Stomach smooth muscle (tissue), 2 donors: Measurements from ENCODE around the gene PAH.

ENCODE experiments used
- H3K27ac ChIP-seq: one replicate; pipeline ENCODE4 v1.7.0; 2013; ENCODE audit warnings: mild to moderate bottlenecking, low read length, inconsistent platforms
- H3K27me3 ChIP-seq, 2 donors: one replicate each; pipeline ENCODE4 v1.7.0; 2013; ENCODE audit warnings: low read length in 2 of 2; ENCODE audit not compliant: insufficient read depth in 2 of 2, control insufficient read depth in 1 of 2
- H3K36me3 ChIP-seq, 2 donors: one replicate each; pipeline ENCODE4 v1.7.0; 2013; ENCODE audit warnings: low read length in 2 of 2; ENCODE audit not compliant: control insufficient read depth in 2 of 2, insufficient read depth in 2 of 2
- H3K4me1 ChIP-seq: one replicate; pipeline ENCODE4 v1.7.0; 2013; ENCODE audit warnings: low read length; ENCODE audit not compliant: control insufficient read depth, insufficient read depth
- H3K4me3 ChIP-seq, 2 donors: one replicate each; pipeline ENCODE4 v1.7.0; 2013; ENCODE audit warnings: low read length in 2 of 2
- H3K9ac ChIP-seq, 2 donors: one replicate each; pipeline ENCODE4 v1.7.0; 2013; ENCODE audit warnings: low read length in 2 of 2, mild to moderate bottlenecking in 1 of 2
- H3K9me3 ChIP-seq, 2 donors: one replicate each; pipeline ENCODE4 v1.7.0; 2013; ENCODE audit warnings: low read length in 2 of 2; ENCODE audit not compliant: control insufficient read depth in 2 of 2
- donor health status: healthy.
- donor health status: Pancreatic carcinoma.

The PAH gene

DNA sequence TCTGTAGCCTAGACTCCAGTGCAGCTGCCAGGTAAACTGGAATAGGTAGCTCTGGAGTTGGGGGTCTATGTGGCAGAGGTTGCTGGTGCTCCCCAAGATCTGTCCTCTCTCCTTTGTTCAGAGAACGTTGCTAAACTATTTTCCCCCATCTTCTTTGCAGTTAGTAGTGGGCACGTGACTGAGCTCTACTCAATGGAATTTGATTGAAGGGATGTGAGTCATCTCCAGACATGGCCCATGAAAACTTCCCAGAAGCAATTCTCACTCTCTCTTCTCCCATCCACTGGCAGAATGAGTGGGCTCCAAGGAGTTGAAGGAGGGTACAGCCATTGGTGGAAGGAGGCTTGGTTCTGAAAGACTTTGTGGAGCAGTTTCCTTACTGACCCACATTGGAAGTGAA lies 44.0 kb downstream of the PAH start:
- H3K9ac ChIP-seq, result no peak overlapping the region
- no peaks in the 10 kb centered on the region for H3K36me3 ChIP-seq
- no peaks in the 10 kb centered on the region for H3K9me3 ChIP-seq
- H3K4me3 ChIP-seq, result no peak overlapping the region
- H3K27me3 ChIP-seq, result no peaks in the 10 kb centered on the region
- no peak overlapping the region for H3K27ac ChIP-seq
- H3K4me1 ChIP-seq, result no peaks in the 10 kb centered on the region

DNA sequence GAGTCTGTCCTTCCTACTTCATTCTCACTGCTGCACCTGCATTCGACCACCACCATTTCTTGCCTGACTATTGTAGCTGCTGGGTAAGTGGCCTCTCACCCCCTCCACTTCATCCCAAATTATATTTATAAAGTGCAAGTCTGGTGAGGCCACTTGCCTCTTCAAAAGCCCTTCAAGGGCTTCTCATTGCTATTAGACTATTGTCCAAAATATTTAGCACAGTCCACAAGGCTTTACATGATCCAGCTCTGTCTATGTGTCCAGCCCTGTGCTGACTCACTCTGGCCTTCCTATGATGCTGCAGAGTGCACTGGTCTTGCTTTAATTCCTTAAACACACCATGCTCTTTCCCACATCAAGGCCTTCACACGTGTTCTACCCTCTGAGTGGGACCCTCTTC lies 46.0 kb downstream of the PAH start:
- Histone ChIP-seq H3K9me3 (no peaks in the 10 kb centered on the region), H3K4me1 (no peaks in the 10 kb centered on the region), H3K9ac (no peak overlapping the region), H3K27me3 (no peaks in the 10 kb centered on the region), H3K4me3 (no peak overlapping the region), H3K27ac (no peak overlapping the region), H3K36me3 (no peaks in the 10 kb centered on the region)

DNA sequence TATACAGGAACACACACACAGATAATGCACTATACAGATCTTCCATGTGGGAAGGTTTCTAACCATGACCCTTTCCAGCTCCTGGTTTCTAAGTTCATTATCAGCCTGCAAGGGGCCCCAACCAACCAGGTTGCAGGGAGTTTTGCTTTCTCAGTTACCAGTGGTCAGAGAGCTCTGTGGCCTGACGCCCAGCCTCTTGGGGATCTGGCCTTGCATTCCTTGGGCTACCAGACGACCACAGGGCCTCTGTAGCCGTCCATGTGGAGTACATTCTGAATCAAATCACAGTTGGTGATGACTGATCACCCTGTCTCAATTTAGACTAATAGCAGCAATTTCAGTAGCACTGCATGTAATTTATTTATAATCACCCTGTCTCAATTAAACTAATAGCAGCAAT lies 47.5 kb downstream of the PAH start:
- Histone ChIP-seq H3K4me1 (no peaks in the 10 kb centered on the region), H3K36me3 (no peaks in the 10 kb centered on the region), H3K27me3 (no peaks in the 10 kb centered on the region), H3K9me3 (no peaks in the 10 kb centered on the region), H3K27ac (no peak overlapping the region), H3K9ac (no peak overlapping the region), H3K4me3 (no peak overlapping the region)

DNA sequence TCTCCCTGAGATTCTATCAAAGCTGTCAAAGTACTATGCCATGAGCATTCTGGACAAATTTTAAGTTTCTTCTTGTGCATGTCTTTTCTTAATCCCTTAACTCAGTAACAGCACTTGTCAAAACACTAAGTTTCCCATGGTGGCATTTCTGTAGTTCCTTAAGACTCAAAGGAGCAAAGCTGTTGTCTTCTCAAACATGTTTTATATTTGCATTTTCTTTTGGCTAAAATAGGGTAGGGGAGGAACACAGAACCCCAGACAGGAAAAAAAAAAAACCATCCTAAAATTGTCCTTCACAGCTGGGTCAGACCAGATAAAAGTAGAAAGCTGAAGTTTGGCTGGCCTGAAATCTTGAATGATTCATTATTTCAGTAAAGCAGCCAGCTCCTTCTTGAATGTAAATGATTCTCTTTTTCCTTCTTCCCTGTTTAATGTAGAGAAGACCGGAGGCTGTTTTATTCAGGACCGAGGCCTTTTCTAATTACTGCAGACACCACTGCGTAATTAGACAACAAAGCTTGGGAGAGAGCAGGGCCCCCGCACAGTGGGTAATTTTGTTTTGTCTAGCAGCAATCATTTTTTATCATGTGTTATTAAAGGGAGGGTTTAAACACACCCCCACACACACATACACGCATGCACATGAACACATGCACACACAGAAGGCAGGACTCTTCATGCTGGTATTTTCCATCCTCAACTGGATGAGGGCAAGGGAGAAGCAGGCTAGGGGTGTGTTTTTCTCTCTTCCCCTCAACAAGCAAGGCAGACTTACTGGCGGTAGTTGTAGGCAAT lies 51.0 kb downstream of the PAH start:
- H3K4me1 ChIP-seq, result no peaks in the 10 kb centered on the region
- H3K27me3 ChIP-seq, result no peaks in the 10 kb centered on the region
- no peaks in the 10 kb centered on the region for H3K36me3 ChIP-seq
- no peaks in the 10 kb centered on the region for H3K9me3 ChIP-seq
- no peak overlapping the region for H3K9ac ChIP-seq
- H3K27ac ChIP-seq, result no peak overlapping the region
- H3K4me3 ChIP-seq, result no peak overlapping the region

DNA sequence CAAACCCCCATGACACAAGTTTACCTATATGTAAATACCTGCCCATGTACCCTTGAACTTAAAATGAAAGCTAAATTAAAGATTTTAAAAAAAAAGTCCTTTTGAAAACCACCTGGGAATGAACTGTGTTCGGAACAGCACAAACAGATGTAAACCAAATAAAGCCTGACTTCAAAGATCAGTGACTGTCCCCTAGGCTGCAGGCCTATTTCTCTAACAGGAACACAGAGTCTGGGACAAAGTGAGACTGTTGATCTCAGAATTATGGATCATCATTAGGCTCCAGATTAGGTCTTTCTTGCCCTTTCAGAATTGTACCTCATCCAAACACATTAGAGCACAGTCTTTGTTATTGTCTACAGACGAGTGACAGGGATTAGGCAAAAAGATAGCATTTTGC lies 54.6 kb downstream of the PAH start:
- no peak overlapping the region for H3K4me3 ChIP-seq
- no peak overlapping the region for H3K27ac ChIP-seq
- no peaks in the 10 kb centered on the region for H3K36me3 ChIP-seq
- H3K27me3 ChIP-seq, result no peaks in the 10 kb centered on the region
- no peaks in the 10 kb centered on the region for H3K4me1 ChIP-seq
- no peak overlapping the region for H3K9ac ChIP-seq
- no peaks in the 10 kb centered on the region for H3K9me3 ChIP-seq

DNA sequence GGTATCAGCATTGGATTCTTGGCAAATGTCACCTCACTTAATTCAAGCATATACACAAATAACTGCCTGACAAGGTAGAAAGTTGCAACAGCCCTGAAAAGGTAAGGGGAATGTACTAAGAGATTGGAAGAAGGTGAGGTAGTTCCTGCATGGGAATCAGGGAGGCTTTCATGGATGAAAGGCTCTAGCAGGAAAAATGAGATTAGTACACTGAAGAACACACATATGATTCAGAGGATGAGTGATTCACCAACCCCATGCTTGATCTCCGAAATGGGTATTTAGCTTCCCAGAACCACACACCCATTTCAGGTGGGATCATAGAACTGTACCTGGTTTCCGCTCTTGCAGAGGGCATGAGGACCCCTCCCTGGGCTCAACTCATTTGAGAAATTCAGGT lies 65.8 kb downstream of the PAH start:
- Histone ChIP-seq H3K36me3 (no peaks in the 10 kb centered on the region), H3K27me3 (peaks cover 2 to 4% of the 10 kb centered on the region in 2 donors), H3K4me1 (no peaks in the 10 kb centered on the region), H3K4me3 (no peak overlapping the region), H3K27ac (no peak overlapping the region), H3K9ac (no peak overlapping the region), H3K9me3 (peaks cover 0 to 2% of the 10 kb centered on the region in 2 donors)

DNA sequence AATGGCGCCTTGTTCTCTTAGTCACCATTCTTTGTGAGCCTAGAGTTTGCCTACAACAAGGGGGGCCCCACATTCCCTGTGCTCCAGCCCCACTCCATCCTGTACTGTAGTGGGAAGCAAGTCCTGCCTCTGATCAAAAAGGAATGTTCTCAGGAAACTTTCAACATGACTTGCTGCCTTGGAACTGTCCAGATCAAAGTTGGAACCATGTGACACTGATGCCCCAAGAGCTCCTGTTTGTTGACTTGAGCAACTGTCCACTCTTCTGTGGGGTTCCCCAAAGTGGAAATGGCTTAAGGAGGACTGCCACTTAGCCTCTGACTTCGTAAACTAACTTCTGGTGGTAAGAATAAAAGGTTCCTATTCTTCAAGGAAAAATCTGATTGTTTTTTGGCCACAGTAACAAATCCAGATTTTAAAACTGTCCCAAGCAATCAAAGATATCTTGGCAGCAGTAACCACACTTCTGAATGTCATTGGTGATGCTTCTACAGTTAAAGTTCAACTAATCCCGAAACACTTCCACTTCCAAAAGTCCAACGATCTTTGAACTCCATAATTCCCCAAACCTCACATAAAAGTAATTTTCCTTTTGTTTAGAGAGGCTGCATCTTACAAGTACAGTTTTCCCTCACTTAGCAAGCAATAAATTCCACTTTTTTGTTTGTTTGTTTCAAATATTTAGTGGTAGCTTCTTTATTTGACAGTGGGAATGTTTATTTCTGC lies 67.2 kb downstream of the PAH start:
- Histone ChIP-seq H3K4me3 (no peak overlapping the region), H3K27ac (no peak overlapping the region), H3K4me1 (no peaks in the 10 kb centered on the region), H3K27me3 (peaks cover 2 to 4% of the 10 kb centered on the region in 2 donors), H3K36me3 (no peaks in the 10 kb centered on the region), H3K9ac (no peak overlapping the region), H3K9me3 (peaks cover 0 to 2% of the 10 kb centered on the region in 2 donors)

DNA sequence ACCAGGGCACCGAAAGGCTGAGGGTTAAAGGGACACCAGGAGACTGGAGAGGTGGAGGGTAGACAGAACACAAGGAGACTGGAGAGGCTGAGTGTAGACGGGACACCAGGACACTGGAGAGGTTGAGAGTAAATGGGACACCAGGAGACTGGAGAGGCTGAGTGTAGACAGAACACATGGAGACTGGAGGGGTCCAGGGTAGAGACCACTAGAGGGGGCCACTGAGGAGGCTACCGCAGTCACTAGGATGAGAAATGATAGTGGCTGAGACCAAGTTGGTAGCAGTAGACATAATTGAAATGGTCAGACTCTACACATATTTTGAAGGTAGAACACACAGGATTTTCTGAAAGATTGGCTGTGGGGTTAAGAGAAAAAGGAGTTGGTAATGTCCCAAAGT lies 68.2 kb downstream of the PAH start:
- Histone ChIP-seq H3K27ac (no peak overlapping the region), H3K9ac (no peak overlapping the region), H3K9me3 (peaks cover 0 to 2% of the 10 kb centered on the region in 2 donors), H3K4me1 (no peaks in the 10 kb centered on the region), H3K36me3 (no peaks in the 10 kb centered on the region), H3K27me3 (peaks cover 2 to 4% of the 10 kb centered on the region in 2 donors), H3K4me3 (no peak overlapping the region)

DNA sequence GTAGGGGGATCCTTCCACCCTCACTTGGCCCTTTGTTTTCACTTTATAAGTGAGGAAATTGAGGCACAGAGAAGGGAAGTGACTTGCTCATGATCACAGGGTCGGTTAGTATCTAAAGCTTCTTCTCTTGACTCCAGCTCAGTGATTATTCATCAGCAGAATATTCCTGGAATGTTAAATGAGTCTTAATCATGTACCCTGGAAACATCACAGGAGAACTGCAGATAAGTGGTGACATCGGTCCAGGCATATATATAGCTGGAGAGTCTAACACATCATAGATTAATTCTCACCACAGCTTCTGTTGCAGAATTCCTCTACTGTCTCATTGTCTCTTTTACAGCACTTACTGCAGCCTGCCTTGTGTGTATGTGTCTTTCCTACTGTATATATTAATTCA lies 69.9 kb downstream of the PAH start:
- H3K4me1 ChIP-seq, result no peaks in the 10 kb centered on the region
- no peak overlapping the region for H3K27ac ChIP-seq
- H3K36me3 ChIP-seq, result no peaks in the 10 kb centered on the region
- H3K27me3 ChIP-seq, result peaks cover 4% of the 10 kb centered on the region in 2 donors
- H3K4me3 ChIP-seq, result no peak overlapping the region
- peaks cover 0 to 2% of the 10 kb centered on the region in 2 donors for H3K9me3 ChIP-seq
- H3K9ac ChIP-seq, result no peak overlapping the region

DNA sequence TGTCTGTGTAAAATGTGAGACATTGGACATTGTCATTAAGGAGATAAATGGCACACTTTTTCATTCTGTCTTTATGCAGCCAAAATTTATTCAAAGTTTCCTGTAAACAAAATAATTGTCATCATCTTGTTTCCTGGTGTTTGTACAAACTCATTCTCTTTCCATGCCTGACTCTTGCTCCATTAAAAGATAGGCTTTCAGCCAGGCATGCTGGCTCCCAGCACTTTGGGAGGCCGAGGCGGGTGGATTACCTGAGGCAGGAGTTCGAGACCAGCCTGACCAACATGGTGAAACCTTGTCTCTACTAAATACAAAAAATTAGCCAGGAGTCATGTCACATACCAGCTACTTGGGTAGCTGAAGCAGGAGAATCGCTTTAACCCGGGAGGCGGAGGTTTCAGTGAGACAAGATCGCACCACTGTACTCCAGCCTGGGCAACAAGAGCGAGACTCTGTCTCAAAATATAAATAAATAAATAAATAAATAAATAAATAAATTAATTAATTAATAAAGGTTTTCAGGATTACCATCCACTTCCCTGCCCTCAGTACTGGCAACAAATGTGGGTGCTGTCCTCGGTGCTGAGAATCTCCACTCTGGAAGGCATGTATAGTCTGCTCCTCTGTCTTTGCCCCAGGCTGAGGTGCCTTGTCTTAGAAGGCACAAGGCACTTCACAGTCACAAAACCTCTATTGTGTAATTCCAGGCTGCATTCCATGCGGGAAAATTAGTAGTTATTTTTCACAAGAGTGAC lies 83.2 kb downstream of the PAH start:
- no peak overlapping the region for H3K27ac ChIP-seq
- no peaks in the 10 kb centered on the region for H3K36me3 ChIP-seq
- no peaks in the 10 kb centered on the region for H3K4me1 ChIP-seq
- H3K9ac ChIP-seq, result no peak overlapping the region
- no peaks in the 10 kb centered on the region for H3K27me3 ChIP-seq
- H3K4me3 ChIP-seq, result no peak overlapping the region
- H3K9me3 ChIP-seq, result no peaks in the 10 kb centered on the region
